GM12875 (cell line): ENCODE data around the gene ZCCHC12.

ENCODE experiments used
- H3K4me3 ChIP-seq: one replicate; pipeline ENCODE4 v1.5.1; 2011; ENCODE audit warnings: low read depth, low read length, control low read depth
- CTCF ChIP-seq: IDR thresholded peaks from 2 replicates; pipeline ENCODE4 v1.5.1; 2011; ENCODE audit warnings: low read depth, mild to moderate bottlenecking, control low read depth, inconsistent platforms, low read length, moderate library complexity, borderline replicate concordance; ENCODE audit not compliant: insufficient read depth

The ZCCHC12 gene

GRCh38 chrX:118867251-118867650, 43.6 kb downstream of the ZCCHC12 start:
- TF ChIP-seq CTCF, result no peak
- no peak overlapping the region for H3K4me3 ChIP-seq

DNA sequence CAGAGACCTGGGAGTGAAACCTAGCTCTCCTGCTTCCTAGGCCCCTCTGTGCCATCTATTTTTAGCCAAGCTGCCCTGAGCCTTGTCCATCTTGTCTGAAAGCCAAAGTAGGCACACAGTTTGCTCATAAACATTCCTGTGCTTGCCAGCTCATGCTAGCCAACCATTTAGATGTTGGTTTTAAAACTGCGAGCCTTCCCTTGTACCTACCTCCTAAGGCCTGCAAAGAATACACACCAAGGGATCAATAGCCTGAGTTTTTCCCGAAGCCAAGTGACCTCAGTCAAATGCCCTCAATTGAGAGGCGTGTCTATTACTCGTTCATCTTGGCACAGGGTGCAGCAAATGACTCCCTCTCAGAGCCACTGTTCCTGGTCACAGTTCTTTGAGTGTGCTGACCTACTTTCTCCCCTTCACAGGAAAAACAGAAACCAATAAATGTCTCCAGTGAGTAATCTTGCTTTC, 48.5 kb downstream of the ZCCHC12 start:
- no peak overlapping the region for H3K4me3 ChIP-seq
- no peak for TF ChIP-seq CTCF
